MCF 10A (cell line): Measurements from ENCODE around the gene CHST9. TPM values are rescaled to one million over a fixed set of nuclear protein-coding genes. Genes with fewer than 3 reads are reported as not detected.
A peak's percentile ranks its signal among the peaks of the same experiment; 100 is the strongest.

Experiments used
- BruUV-seq: library from RNA; stranded (reverse); fragments of 400-500 nt; replicated peaks from 2 replicates; lab custom pipeline; 2021; lab: Mats Ljungman, UMichigan
- CTCF ChIA-PET: fragments of 300-600 bp; sonication (Branson Sonifier 250); formaldehyde crosslinking; extraction: SDS; loops from one replicate; lab custom pipeline; 2021; ENCODE audit warnings: antibody characterized with exemption, inconsistent platforms; lab: Yijun Ruan, JAX
- POLR2A ChIA-PET: fragments of 300-600, 350-650 bp; sonication (Branson Sonifier 250); formaldehyde crosslinking; extraction: SDS; loops from one replicate; lab custom pipeline; 2020; ENCODE audit warnings: antibody characterized with exemption, inconsistent platforms; lab: Yijun Ruan, JAX
- DNase-seq: peaks from one replicate; pipeline ENCODE4 v3.0.0-alpha.2; 2018; ENCODE audit not compliant: unreplicated experiment
- H3K27ac Mint-ChIP-seq: one replicate; pipeline ENCODE4 v1.8.0; 2022; ENCODE audit warnings: mild to moderate bottlenecking, low read depth, mixed read lengths; ENCODE audit not compliant: unreplicated experiment
- H3K27me3 Mint-ChIP-seq: one replicate; pipeline ENCODE4 v1.8.0; 2022; ENCODE audit warnings: mixed read lengths; ENCODE audit not compliant: insufficient read depth, unreplicated experiment
- H3K36me3 Mint-ChIP-seq: one replicate; pipeline ENCODE4 v1.8.0; 2022; ENCODE audit warnings: mild to moderate bottlenecking, moderate library complexity, mixed read lengths; ENCODE audit not compliant: insufficient read depth, unreplicated experiment
- H3K4me1 Mint-ChIP-seq: one replicate; pipeline ENCODE4 v1.8.0; 2022; ENCODE audit warnings: mixed read lengths; ENCODE audit not compliant: insufficient read depth, unreplicated experiment
- H3K4me3 Mint-ChIP-seq: one replicate; pipeline ENCODE4 v1.8.0; 2022; ENCODE audit warnings: mild to moderate bottlenecking, moderate library complexity, mixed read lengths; ENCODE audit not compliant: unreplicated experiment
- H3K9me3 Mint-ChIP-seq: one replicate; pipeline ENCODE4 v1.8.0; 2022; ENCODE audit warnings: mixed read lengths; ENCODE audit not compliant: unreplicated experiment
- CTCF ChIP-seq: fragments of 200-600 bp; IDR thresholded peaks from one replicate; pipeline ENCODE4 v1.8.0; 2022; ENCODE audit warnings: antibody characterized with exemption, mild to moderate bottlenecking; ENCODE audit not compliant: unreplicated experiment
- intact Hi-C: fragments of 100-400 bp; cut with micrococcal nuclease; formaldehyde crosslinking; loops from 2 replicates; pipeline ENCODE4 v1.14.1; 2022
- total RNA-seq: library from RNA; stranded (reverse); gene quantifications from 2 replicates; pipeline ENCODE4 v1.2.3, GENCODE V29; 2022

CHST9 gene
- total RNA-seq, 1 experiment from 2014 or later: not detected

- no peak overlapping the region for H3K27ac Mint-ChIP-seq
- intact Hi-C loops: no loop called here
- TF ChIP-seq CTCF: no peak
- no peaks in the 10 kb centered on the region for H3K36me3 Mint-ChIP-seq
- DNase-seq: no peak
- H3K4me1 Mint-ChIP-seq: no peaks in the 10 kb centered on the region
- H3K9me3 Mint-ChIP-seq: no peaks in the 10 kb centered on the region
- no peaks in the 10 kb centered on the region for H3K27me3 Mint-ChIP-seq
- ChIA-PET CTCF (no interaction called here), POLR2A (interaction anchor here (1.0 kb wide), 1 partner anchor 12 kb away, joined by 3 read pairs; no protein-coding TSS in a partner anchor)
- BruUV-seq: no TSS peak
- H3K4me3 Mint-ChIP-seq: no peak overlapping the region
These were observed 109.3 kb downstream of the CHST9 start for GRCh38 chr18:27075828-27076227.

GRCh38 chr18:27073404-27073830, 111.7 kb downstream of the CHST9 start:
- intact Hi-C loops: no loop called here
- Mint-ChIP-seq H3K4me1 (no peaks in the 10 kb centered on the region), H3K36me3 (no peaks in the 10 kb centered on the region), H3K9me3 (no peaks in the 10 kb centered on the region), H3K27ac (no peak overlapping the region), H3K4me3 (no peak overlapping the region), H3K27me3 (no peaks in the 10 kb centered on the region)
- TF ChIP-seq CTCF: no peak
- DNase-seq: no peak
- ChIA-PET CTCF (no interaction called here), POLR2A (interaction anchor here (0.7 kb wide), 1 partner anchor 456 kb away, joined by 4 read pairs; no protein-coding TSS in a partner anchor)
- no TSS peak for BruUV-seq

GRCh38 chr18:27064673-27065072, 120.4 kb downstream of the CHST9 start:
- DNase-seq: no peak
- no peak overlapping the region for H3K4me3 Mint-ChIP-seq
- H3K27me3 Mint-ChIP-seq: no peaks in the 10 kb centered on the region
- intact Hi-C loops: no loop called here
- TF ChIP-seq CTCF: no peak
- H3K36me3 Mint-ChIP-seq: no peaks in the 10 kb centered on the region
- no peaks in the 10 kb centered on the region for H3K9me3 Mint-ChIP-seq
- ChIA-PET CTCF (interaction anchor here (1.0 to 1.7 kb wide), 2 partner anchors 10 to 60 kb away, joined by 3 to 5 read pairs; no protein-coding TSS in a partner anchor), POLR2A (interaction anchor here (0.9 kb wide), 1 partner anchor 12 kb away, joined by 3 read pairs; no protein-coding TSS in a partner anchor)
- no peak overlapping the region for H3K27ac Mint-ChIP-seq
- BruUV-seq: no TSS peak
- H3K4me1 Mint-ChIP-seq: peaks cover 4% of the 10 kb centered on the region

- DNase-seq: peak; percentile 69
- H3K4me1 Mint-ChIP-seq: peaks cover 4% of the 10 kb centered on the region
These were observed 122.3 kb downstream of the CHST9 start for GRCh38 chr18:27062802-27063201.

More at GRCh38 chr18:27062802-27063201, 122.3 kb downstream of the CHST9 start:
- intact Hi-C loops: no loop called here
- TF ChIP-seq CTCF: no peak
- ChIA-PET CTCF (no interaction called here), POLR2A (no interaction called here)
- Mint-ChIP-seq H3K4me3 (no peak overlapping the region), H3K27me3 (no peaks in the 10 kb centered on the region), H3K9me3 (no peaks in the 10 kb centered on the region), H3K27ac (peak overlapping the region; percentile 21), H3K36me3 (no peaks in the 10 kb centered on the region)
- BruUV-seq: no TSS peak
